Measurements from ENCODE around the gene RUNX2.
"Not testable (repeated sequence)": the region's sequence is repeated elsewhere in the genome, so short reads cannot be mapped to it uniquely, and the experiment has no call there.

RUNX2 gene

DNA sequence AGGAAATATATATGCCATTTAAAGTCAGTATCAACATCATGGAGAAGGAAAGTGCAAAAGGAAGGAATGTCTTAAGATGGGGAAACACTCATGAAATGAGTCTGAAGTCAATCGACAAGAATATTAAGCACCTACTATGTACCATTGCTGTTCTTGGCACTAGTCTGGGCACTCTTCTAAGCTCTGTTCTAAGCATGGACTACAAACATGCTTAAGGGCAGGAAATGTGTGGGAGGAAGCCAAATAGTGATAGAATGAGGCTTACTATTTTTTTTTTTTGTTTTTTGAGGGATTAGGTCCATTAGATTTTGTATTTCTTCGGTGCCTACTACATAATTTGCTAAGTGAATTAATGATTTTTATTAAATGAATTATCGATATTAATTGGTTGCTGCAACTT, 133.4 kb downstream of the RUNX2 start:
- peaks cover 96% of the 10 kb centered on the region for H3K79me2 ChIP-seq (ENCODE audit: insufficient read depth, low read depth)
- H3K4me2 ChIP-seq = no peak overlapping the region
- TF ChIP-seq, protein P1, sequence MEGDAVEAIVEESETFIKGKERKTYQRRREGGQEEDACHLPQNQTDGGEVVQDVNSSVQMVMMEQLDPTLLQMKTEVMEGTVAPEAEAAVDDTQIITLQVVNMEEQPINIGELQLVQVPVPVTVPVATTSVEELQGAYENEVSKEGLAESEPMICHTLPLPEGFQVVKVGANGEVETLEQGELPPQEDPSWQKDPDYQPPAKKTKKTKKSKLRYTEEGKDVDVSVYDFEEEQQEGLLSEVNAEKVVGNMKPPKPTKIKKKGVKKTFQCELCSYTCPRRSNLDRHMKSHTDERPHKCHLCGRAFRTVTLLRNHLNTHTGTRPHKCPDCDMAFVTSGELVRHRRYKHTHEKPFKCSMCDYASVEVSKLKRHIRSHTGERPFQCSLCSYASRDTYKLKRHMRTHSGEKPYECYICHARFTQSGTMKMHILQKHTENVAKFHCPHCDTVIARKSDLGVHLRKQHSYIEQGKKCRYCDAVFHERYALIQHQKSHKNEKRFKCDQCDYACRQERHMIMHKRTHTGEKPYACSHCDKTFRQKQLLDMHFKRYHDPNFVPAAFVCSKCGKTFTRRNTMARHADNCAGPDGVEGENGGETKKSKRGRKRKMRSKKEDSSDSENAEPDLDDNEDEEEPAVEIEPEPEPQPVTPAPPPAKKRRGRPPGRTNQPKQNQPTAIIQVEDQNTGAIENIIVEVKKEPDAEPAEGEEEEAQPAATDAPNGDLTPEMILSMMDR (conservative IDR thresholded peaks at IDR 0.05; ENCODE audit: low read depth, low read length) = no peak
- H4K20me1 ChIP-seq (ENCODE audit: insufficient read depth) = peaks cover 19% of the 10 kb centered on the region
- peaks cover 5% of the 10 kb centered on the region; the same call in 1 of the 2 replicates for H3K36me3 ChIP-seq (ENCODE audit: insufficient read depth)
- no peak overlapping the region for H3K4me3 ChIP-seq (IDR thresholded peaks at IDR 0.05; ENCODE audit: insufficient read depth, low read depth, low read length)
- no peak overlapping the region for H3K27ac ChIP-seq
- peaks cover 95% of the 10 kb centered on the region for H3K4me1 ChIP-seq (ENCODE audit: low read depth, poor library complexity, severe bottlenecking)
- H2AFZ ChIP-seq (ENCODE audit: low read depth) = no peak overlapping the region
- no peak overlapping the region for H3K9ac ChIP-seq
- no peaks in the 10 kb centered on the region for H3K27me3 ChIP-seq (ENCODE audit: insufficient read depth, low read depth)

DNA sequence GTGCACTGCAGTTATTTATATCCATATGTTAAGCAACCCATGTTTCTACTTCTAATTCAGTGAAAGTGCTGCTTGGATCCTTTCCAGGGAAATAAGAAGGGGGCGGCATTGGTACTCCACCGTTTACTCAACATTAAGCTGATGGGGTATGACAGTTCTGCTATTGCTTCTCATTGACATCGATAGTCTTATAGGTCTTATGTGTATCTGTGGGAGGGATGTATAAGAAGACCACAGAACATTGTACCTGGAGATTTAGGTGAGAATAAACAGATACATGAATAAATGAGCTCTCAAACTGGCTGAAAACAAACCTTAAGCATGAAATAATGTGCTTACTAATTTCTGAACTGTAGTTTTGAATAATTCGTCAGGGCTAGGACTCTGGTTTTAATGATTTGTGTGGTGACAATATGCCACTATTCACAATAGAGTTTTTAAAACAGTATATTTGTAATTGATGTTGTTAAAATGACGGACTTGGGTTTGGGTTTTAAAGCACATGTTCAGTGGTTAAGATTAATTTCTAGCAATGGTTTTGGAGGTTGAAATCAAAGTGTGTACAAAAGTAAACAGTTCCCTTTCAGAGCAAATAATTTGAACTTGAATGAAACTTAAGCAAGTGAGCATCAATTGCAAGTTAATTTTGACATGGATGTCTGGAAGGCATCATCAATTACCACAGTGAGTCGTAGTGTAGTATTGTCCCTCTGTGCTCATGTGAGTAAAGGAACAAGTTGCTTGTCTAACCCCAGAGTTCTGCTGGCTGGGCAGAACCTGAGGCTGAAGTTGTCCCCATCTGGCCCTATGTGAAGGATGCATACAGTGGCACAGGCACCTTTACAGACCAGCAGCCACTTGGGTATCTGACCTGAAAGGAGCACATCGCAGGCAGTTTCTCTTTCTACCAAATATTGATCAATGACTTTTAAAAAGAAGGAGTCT, 134.3 kb downstream of the RUNX2 start:
- no peak overlapping the region; the same call in 1 of the 2 replicates for H3K4me2 ChIP-seq
- peaks cover 96% of the 10 kb centered on the region for H3K79me2 ChIP-seq (ENCODE audit: insufficient read depth, low read depth)
- TF ChIP-seq, protein P1 (conservative IDR thresholded peaks at IDR 0.05; ENCODE audit: low read depth, low read length) = no peak

DNA sequence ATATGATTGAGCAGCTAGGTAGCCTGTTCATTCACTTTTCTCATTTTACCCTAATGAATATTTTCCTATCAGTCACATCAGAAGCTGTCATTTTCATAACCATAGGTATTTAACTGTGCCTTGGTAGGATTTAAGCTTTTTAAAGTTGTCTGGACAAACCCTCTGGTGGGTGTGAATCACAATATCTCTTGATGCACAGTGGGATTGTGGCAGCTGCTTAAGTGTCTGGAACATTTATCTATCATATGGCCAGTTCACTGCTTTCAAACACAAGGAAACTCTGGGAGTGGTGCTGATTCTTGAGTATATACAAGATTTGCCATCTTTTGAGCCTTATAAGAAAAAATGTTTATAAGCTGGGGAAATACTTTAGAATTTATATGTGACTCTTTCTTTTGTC, 136.6 kb downstream of the RUNX2 start:
- Histone ChIP-seq H2AFZ (ENCODE audit: low read depth) (no peak overlapping the region), H3K36me3 (ENCODE audit: insufficient read depth) (peaks cover under 1% of the 10 kb centered on the region; the same call in 1 of the 2 replicates), H3K9ac (no peak overlapping the region), H3K4me3 (IDR thresholded peaks at IDR 0.05; ENCODE audit: insufficient read depth, low read depth, low read length) (no peak overlapping the region), H3K4me1 (ENCODE audit: low read depth, poor library complexity, severe bottlenecking) (peaks cover 96% of the 10 kb centered on the region), H3K27me3 (ENCODE audit: insufficient read depth, low read depth) (no peaks in the 10 kb centered on the region), H3K27ac (no peak overlapping the region), H4K20me1 (ENCODE audit: insufficient read depth) (peaks cover 35% of the 10 kb centered on the region), H3K4me2 (no peak overlapping the region), H3K79me2 (ENCODE audit: insufficient read depth, low read depth) (peaks cover 96% of the 10 kb centered on the region)
- TF ChIP-seq, protein P1 (conservative IDR thresholded peaks at IDR 0.05; ENCODE audit: low read depth, low read length) = no peak

More for the DNA sequence above, 134.3 kb downstream of the RUNX2 start:
- H3K4me1 ChIP-seq (ENCODE audit: low read depth, poor library complexity, severe bottlenecking) = peaks cover 95% of the 10 kb centered on the region
- peaks cover 21% of the 10 kb centered on the region for H4K20me1 ChIP-seq (ENCODE audit: insufficient read depth)
- no peak overlapping the region for H3K27ac ChIP-seq
- no peak overlapping the region for H3K4me3 ChIP-seq (IDR thresholded peaks at IDR 0.05; ENCODE audit: insufficient read depth, low read depth, low read length)
- no peak overlapping the region for H2AFZ ChIP-seq (ENCODE audit: low read depth)
- H3K27me3 ChIP-seq (ENCODE audit: insufficient read depth, low read depth) = no peaks in the 10 kb centered on the region
- H3K36me3 ChIP-seq (ENCODE audit: insufficient read depth) = no peaks in the 10 kb centered on the region
- H3K9ac ChIP-seq = no peak overlapping the region

DNA sequence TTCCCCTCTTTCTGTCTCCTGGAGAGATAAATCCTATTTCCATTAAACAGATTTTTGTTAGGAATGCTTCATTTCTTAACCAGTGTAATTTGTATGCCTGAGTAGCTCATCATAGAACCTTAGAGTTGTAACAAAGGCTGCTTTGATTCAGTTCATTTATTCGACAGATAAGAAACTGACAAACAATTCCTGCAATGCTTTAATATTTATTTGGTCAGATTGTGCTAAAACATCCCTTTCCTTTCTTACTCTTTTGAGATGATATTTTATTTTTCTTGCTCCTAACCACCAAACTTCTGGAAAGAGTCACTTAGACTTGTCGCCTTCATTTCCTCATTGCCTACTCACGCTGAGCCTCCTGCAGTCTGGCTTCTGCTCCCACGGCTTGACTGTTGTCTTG, 138.6 kb downstream of the RUNX2 start:
- Histone ChIP-seq H3K79me2 (ENCODE audit: insufficient read depth, low read depth) (peaks cover 96% of the 10 kb centered on the region), H3K36me3 (ENCODE audit: insufficient read depth) (peaks cover 14% of the 10 kb centered on the region; the same call in 1 of the 2 replicates), H3K27me3 (ENCODE audit: insufficient read depth, low read depth) (no peaks in the 10 kb centered on the region), H3K9ac (no peak overlapping the region), H4K20me1 (ENCODE audit: insufficient read depth) (peaks cover 28% of the 10 kb centered on the region), H3K4me3 (IDR thresholded peaks at IDR 0.05; ENCODE audit: insufficient read depth, low read depth, low read length) (no peak overlapping the region), H3K4me1 (ENCODE audit: low read depth, poor library complexity, severe bottlenecking) (peaks cover 88% of the 10 kb centered on the region), H2AFZ (ENCODE audit: low read depth) (no peak overlapping the region), H3K4me2 (peak overlapping the region; percentile 29; the same call in 1 of the 2 replicates), H3K27ac (no peak overlapping the region)
- TF ChIP-seq, protein P1 (conservative IDR thresholded peaks at IDR 0.05; ENCODE audit: low read depth, low read length) = no peak

DNA sequence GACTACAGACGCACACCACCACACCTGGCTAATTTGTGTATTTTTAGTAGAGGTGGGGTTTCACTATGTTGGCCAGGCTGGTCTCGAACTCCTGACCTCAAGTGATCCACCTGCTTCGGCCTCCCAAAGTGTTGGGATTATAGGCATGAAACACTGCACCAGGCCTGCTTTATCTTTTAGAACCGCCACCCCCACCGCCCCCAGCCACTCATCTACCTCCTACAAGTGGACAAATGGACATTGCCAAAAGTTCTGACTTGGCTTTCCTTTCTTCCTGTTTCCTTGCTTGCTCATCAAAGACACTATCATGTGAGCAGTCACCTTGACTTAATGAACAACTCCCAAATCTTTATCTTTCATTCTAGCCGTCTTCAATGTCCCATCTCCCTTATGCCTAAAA, 139.3 kb downstream of the RUNX2 start:
- not testable (repeated sequence) for H3K9ac ChIP-seq; H2AFZ ChIP-seq (ENCODE audit: low read depth); H3K27me3 ChIP-seq (ENCODE audit: insufficient read depth, low read depth); H3K4me3 ChIP-seq (IDR thresholded peaks at IDR 0.05; ENCODE audit: insufficient read depth, low read depth, low read length)
- peak overlapping the region; percentile 31; the same call in 1 of the 2 replicates for H3K4me2 ChIP-seq
- peaks cover 88% of the 10 kb centered on the region for H3K4me1 ChIP-seq (ENCODE audit: low read depth, poor library complexity, severe bottlenecking)
- peaks cover 96% of the 10 kb centered on the region for H3K79me2 ChIP-seq (ENCODE audit: insufficient read depth, low read depth)
- peaks cover 18% of the 10 kb centered on the region; the same call in 1 of the 2 replicates for H3K36me3 ChIP-seq (ENCODE audit: insufficient read depth)
- peak overlapping the region; percentile 25; the same call in 1 of the 2 replicates for H3K27ac ChIP-seq
- peaks cover 22% of the 10 kb centered on the region for H4K20me1 ChIP-seq (ENCODE audit: insufficient read depth)
